ENCODE measurements around the gene SETD1A. TPM values are rescaled to one million over a fixed set of nuclear protein-coding genes. Genes with fewer than 3 reads are reported as not detected.

SETD1A gene
- total and polyA plus RNA-seq, 9 of the 15 experiments (the other 6 are each of a cell fraction or from before 2014, with no cell fraction given): 0.08 to 36.0 (median 4.2) TPM

DNA sequence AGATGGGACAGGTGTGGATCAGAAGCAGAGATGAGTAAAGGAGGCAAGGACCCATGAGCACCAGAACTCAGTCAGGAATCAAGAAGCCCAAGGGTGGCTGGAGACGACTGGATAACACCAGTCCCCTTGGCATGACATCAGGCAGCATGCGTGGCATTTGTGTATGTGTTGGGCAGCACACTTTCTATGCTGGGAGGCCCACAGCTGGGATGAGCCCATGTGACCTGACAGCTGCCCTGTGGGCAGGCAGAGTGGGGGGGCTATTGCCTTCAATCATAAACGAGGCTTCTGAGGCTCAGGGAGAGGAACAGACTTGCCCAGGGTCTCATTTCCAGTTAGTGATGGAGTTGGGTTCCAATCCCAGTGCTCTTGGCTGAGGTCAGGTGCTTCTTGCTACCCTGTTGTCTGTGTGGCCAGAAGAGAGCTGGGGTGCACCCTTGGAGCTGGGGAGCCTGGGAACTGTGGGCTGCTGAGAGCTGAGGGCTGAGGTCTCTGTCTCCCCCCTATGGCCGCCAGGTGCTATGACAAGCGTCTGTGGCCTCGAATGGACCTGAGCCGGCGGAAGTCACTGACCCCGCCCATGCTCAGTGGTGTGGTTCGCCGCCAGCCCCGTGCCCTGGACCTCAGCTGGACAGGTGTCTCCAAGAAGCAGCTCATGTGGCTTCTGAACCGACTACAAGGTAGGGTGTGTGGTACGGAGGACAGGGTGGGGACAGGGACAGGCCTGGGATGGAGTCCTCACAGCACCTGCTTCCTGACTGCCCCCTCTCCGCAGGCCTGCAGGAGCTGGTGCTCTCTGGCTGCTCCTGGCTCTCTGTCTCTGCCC, 15.7 kb upstream of the SETD1A start (continued):
- TF ChIP-seq, protein P1, sequence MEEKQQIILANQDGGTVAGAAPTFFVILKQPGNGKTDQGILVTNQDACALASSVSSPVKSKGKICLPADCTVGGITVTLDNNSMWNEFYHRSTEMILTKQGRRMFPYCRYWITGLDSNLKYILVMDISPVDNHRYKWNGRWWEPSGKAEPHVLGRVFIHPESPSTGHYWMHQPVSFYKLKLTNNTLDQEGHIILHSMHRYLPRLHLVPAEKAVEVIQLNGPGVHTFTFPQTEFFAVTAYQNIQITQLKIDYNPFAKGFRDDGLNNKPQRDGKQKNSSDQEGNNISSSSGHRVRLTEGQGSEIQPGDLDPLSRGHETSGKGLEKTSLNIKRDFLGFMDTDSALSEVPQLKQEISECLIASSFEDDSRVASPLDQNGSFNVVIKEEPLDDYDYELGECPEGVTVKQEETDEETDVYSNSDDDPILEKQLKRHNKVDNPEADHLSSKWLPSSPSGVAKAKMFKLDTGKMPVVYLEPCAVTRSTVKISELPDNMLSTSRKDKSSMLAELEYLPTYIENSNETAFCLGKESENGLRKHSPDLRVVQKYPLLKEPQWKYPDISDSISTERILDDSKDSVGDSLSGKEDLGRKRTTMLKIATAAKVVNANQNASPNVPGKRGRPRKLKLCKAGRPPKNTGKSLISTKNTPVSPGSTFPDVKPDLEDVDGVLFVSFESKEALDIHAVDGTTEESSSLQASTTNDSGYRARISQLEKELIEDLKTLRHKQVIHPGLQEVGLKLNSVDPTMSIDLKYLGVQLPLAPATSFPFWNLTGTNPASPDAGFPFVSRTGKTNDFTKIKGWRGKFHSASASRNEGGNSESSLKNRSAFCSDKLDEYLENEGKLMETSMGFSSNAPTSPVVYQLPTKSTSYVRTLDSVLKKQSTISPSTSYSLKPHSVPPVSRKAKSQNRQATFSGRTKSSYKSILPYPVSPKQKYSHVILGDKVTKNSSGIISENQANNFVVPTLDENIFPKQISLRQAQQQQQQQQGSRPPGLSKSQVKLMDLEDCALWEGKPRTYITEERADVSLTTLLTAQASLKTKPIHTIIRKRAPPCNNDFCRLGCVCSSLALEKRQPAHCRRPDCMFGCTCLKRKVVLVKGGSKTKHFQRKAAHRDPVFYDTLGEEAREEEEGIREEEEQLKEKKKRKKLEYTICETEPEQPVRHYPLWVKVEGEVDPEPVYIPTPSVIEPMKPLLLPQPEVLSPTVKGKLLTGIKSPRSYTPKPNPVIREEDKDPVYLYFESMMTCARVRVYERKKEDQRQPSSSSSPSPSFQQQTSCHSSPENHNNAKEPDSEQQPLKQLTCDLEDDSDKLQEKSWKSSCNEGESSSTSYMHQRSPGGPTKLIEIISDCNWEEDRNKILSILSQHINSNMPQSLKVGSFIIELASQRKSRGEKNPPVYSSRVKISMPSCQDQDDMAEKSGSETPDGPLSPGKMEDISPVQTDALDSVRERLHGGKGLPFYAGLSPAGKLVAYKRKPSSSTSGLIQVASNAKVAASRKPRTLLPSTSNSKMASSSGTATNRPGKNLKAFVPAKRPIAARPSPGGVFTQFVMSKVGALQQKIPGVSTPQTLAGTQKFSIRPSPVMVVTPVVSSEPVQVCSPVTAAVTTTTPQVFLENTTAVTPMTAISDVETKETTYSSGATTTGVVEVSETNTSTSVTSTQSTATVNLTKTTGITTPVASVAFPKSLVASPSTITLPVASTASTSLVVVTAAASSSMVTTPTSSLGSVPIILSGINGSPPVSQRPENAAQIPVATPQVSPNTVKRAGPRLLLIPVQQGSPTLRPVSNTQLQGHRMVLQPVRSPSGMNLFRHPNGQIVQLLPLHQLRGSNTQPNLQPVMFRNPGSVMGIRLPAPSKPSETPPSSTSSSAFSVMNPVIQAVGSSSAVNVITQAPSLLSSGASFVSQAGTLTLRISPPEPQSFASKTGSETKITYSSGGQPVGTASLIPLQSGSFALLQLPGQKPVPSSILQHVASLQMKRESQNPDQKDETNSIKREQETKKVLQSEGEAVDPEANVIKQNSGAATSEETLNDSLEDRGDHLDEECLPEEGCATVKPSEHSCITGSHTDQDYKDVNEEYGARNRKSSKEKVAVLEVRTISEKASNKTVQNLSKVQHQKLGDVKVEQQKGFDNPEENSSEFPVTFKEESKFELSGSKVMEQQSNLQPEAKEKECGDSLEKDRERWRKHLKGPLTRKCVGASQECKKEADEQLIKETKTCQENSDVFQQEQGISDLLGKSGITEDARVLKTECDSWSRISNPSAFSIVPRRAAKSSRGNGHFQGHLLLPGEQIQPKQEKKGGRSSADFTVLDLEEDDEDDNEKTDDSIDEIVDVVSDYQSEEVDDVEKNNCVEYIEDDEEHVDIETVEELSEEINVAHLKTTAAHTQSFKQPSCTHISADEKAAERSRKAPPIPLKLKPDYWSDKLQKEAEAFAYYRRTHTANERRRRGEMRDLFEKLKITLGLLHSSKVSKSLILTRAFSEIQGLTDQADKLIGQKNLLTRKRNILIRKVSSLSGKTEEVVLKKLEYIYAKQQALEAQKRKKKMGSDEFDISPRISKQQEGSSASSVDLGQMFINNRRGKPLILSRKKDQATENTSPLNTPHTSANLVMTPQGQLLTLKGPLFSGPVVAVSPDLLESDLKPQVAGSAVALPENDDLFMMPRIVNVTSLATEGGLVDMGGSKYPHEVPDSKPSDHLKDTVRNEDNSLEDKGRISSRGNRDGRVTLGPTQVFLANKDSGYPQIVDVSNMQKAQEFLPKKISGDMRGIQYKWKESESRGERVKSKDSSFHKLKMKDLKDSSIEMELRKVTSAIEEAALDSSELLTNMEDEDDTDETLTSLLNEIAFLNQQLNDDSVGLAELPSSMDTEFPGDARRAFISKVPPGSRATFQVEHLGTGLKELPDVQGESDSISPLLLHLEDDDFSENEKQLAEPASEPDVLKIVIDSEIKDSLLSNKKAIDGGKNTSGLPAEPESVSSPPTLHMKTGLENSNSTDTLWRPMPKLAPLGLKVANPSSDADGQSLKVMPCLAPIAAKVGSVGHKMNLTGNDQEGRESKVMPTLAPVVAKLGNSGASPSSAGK (IDR thresholded peaks at IDR 0.05): no peak
- TF ChIP-seq MEF2A (IDR thresholded peaks at IDR 0.05; ENCODE audit: control insufficient read depth, low read depth, low read length): no peak
- TF ChIP-seq ZNF134 (CRISPR knock-in tag; conservative IDR thresholded peaks at IDR 0.05): no peak
- TF ChIP-seq, protein P2, sequence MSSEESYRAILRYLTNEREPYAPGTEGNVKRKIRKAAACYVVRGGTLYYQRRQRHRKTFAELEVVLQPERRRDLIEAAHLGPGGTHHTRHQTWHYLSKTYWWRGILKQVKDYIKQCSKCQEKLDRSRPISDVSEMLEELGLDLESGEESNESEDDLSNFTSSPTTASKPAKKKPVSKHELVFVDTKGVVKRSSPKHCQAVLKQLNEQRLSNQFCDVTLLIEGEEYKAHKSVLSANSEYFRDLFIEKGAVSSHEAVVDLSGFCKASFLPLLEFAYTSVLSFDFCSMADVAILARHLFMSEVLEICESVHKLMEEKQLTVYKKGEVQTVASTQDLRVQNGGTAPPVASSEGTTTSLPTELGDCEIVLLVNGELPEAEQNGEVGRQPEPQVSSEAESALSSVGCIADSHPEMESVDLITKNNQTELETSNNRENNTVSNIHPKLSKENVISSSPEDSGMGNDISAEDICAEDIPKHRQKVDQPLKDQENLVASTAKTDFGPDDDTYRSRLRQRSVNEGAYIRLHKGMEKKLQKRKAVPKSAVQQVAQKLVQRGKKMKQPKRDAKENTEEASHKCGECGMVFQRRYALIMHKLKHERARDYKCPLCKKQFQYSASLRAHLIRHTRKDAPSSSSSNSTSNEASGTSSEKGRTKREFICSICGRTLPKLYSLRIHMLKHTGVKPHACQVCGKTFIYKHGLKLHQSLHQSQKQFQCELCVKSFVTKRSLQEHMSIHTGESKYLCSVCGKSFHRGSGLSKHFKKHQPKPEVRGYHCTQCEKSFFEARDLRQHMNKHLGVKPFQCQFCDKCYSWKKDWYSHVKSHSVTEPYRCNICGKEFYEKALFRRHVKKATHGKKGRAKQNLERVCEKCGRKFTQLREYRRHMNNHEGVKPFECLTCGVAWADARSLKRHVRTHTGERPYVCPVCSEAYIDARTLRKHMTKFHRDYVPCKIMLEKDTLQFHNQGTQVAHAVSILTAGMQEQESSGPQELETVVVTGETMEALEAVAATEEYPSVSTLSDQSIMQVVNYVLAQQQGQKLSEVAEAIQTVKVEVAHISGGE (CRISPR knock-in tag; IDR thresholded peaks at IDR 0.05): no peak
